ENCODE data around the gene GABBR2.

The GABBR2 gene

DNA sequence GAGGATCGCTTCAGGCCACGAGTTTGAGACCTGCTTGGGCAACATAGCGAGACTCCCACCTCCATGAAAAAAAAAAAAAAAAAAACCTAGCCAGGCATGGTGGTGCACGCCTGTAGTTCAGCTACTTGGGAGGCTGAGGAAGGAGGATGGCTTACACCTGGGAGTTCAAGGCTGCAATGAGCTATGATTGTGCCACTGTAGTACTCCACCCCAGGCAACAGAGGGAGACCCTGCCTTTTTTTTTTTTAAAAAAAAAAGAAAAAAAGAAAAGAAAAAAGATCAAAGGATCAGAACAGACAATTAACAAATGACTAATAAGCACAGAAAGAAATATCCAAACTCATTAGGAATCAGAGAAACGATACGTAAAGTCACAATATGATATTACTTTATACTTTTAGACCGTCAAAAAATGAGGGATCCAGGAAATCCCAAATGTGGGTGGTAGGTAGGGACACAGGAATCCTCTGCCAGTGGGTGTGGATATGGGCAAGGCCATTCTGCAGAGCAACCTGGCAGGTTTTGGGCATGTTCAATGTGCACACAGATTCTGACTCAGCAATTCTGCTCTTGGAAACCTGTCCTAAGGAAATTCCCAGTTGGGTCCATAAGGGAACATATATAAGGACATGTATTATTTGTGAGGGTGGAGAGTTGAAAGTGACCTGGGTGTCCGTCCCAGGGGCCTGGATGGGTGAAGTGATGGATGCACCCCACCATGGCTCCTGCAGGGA, 308.6 kb downstream of the GABBR2 start:
- no peak for DNase-seq (ENCODE audit: low read depth)

GRCh38 chr9:98396656-98397055, 312.1 kb downstream of the GABBR2 start:
- DNase-seq (ENCODE audit: low read depth): no peak

DNA sequence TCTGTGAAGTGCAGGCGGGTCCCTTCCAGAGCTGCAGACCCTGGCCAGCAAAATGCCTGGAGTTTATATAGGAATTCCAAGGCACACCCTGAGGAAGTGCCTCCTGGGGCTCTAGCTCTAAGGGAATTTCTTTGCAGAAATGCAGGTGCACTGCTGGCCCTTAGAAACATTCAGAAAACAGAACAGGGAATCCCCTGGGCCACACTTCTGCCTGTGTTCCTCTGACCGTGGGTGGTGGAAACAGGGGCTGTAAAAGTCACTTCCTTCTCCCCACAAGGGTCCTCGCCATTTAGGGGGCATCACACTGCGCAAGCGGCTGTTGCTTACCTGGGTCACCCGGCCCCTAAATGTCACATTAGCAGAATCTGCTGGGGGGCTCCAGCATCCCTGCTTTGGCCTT, 312.5 kb downstream of the GABBR2 start:
- DNase-seq (ENCODE audit: low read depth): no peak

DNA sequence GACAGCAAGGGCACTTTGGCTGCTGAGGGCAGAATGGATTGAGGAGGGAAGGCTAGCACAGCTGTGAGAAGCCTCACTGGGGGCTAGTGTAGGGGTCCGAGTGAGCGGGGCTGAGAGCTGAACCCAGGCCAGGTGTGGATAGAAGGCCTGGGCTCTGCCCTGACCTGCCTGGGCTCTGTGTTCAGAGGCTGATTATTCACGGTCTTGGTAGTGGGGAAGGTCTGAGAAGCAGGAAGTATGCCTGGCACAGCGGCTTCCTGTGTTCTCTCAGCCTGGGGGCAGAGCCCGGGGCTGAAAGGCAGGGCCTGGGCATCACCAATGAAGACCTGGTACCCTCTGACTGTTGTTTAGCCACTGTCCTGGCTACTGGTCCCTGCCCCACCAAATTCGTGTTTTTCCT, 316.9 kb downstream of the GABBR2 start:
- no peak for DNase-seq (ENCODE audit: low read depth)

GRCh38 chr9:98391406-98391805, 317.3 kb downstream of the GABBR2 start:
- DNase-seq (ENCODE audit: low read depth): no peak

DNA sequence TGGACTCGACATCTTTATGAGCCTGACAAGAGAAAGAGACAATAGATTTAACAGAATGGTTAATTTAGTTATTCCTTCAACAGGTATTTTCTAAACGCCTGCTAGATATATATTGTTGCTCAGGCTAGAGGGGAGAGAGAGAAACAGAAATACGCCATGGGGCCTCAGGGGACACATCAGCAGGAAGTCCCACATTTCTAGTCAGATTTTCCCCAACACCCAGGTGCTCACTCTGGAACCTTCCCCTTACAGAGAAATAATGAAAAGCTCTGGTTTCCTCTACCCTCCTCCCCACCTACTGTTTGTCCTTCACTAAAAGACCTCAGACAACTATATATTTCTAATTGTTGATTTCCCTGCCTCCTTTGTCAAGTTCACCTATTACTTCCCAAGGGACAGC, 323.0 kb downstream of the GABBR2 start:
- no peak for DNase-seq (ENCODE audit: low read depth)

DNA sequence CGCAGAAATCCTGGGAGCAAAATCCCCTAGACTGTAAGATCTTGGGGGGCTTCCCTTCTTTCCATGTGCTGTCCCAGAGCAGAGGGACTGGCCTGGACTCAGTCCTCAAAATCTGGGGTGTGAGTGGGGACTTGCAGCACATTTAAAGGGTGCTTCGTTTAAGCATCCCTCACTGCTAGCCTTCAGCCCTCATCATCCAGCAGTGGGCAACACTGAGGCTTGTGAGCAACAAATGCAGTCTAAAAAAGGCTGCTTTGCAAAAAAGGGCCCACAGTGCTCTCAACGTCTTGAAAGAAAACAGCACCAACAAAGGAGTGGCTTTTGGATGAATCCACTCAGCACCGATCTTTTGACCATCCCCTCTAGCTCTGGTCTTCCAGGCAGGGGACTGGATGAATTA, 325.0 kb downstream of the GABBR2 start:
- no peak for DNase-seq (ENCODE audit: low read depth)

DNA sequence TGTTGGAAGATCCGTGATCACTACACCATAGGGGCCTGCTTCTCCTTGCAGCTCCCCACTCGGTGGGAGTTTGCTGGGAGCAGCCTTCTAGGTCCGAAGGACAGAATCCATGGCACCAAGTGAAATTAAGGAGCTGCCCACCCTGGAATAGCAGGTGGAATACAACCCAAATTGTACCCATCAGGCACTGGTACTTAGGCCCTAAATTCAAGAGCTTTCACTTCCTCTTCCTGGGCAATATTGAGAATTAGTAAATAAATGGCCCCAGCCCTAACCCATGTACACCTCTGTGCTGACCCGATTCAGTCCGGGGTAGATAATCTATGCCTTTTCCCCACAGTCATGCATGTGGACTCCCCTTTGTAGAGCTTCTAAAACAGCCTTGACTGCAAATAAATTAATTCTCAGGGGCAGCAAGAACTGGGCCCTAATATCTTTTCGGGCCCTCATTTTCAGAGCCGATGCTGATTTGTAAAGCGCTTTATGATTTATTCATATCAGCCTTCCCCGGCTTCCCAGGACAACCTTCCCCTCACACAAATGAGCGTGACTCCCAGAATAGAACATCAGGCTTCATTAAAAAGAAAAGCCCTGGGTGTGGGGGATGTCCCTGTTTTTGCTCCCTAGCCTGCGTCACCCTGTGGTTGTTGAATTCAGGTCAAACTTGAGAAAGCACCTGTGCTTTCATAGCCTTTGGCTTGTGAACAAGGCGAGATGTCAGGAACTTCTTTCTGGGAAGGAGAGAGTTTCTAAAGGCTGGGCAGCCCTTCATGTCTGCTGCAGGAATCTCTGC, 327.2 kb downstream of the GABBR2 start:
- DNase-seq (ENCODE audit: low read depth): no peak

GRCh38 chr9:98380065-98380681, 328.6 kb downstream of the GABBR2 start:
- no peak for DNase-seq (ENCODE audit: low read depth)

GRCh38 chr9:98379572-98379971, 329.2 kb downstream of the GABBR2 start:
- DNase-seq (ENCODE audit: low read depth): no peak

DNA sequence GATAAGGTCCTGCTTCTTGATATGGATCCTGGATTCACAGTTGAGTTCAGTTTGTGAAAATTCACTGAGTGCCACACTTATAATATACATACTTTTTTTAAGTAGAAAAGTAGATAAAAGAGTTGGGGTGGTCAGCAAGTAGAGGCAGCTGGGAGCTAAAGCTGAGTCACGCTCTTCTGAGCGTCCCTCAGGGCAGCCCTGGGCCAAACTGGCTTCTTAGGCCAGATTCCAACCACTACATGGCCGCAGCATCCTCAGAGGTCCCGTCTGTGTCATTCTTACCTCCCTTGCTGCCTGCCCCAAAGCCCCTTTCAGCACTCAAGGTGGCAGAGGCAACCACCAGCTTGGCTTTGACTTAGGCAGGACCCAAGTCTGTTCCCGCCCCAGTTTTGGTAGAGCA, 329.9 kb downstream of the GABBR2 start:
- no peak for DNase-seq (ENCODE audit: low read depth)

DNA sequence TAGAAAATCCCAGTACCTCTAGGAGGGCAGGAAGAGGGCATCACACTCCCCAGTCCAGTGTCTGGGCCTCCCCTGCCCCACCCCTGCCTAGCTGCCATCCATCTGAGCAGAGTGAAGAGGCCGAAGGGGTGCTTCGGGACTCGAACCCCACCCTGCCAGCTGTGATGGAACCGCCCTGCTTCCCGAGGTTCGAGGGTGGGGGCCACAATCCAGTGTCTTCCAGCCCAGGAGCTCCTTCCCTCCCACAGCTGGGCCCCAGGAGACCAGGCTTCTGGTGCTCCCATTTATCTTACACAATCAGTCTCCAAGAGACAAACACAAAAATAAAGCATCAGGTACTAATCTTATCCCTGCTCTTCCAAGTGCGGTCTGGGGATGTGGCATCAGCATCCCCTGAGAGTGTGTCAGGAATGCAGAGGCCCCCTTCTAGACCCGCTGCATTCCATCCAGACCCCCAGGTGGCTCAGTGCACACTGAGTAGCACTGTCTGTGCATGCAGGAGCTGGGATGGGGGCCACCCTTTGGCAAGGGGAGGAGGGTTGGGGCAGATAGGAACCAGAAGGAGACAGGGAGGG, 330.4 kb downstream of the GABBR2 start:
- DNase-seq (ENCODE audit: low read depth): no peak

- DNase-seq (ENCODE audit: low read depth): no peak
These were observed 333.5 kb downstream of the GABBR2 start for GRCh38 chr9:98375138-98375726.

GRCh38 chr9:98374385-98375051, 334.2 kb downstream of the GABBR2 start:
- no peak for DNase-seq (ENCODE audit: low read depth)

DNA sequence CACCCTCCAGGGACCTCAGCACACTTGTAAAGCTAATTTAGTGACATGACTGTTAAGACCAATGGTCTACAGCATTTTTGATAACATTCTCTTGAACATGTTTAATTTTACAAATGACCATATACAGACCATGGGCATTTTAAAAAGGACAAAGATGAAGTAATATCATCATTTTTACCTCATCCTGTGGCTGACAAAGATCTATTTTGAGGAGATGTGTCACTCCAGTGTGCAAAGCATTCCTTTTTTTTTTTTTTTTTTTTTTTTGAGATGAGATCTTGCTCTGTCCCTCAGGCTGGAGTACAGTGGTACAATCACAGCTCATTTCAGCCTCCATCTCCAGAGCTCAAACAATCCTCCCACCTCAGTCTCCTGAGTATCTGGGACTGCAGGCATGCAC, 335.1 kb downstream of the GABBR2 start:
- no peak for DNase-seq (ENCODE audit: low read depth)

GRCh38 chr9:98372077-98372836, 336.5 kb downstream of the GABBR2 start:
- no peak for DNase-seq (ENCODE audit: low read depth)

GRCh38 chr9:98370976-98371315, 337.8 kb downstream of the GABBR2 start:
- no peak for DNase-seq (ENCODE audit: low read depth)

GRCh38 chr9:98370300-98370975, 338.3 kb downstream of the GABBR2 start:
- no peak for DNase-seq (ENCODE audit: low read depth)

- no peak for DNase-seq (ENCODE audit: low read depth)
These were observed 338.8 kb downstream of the GABBR2 start for GRCh38 chr9:98369896-98370295.

DNA sequence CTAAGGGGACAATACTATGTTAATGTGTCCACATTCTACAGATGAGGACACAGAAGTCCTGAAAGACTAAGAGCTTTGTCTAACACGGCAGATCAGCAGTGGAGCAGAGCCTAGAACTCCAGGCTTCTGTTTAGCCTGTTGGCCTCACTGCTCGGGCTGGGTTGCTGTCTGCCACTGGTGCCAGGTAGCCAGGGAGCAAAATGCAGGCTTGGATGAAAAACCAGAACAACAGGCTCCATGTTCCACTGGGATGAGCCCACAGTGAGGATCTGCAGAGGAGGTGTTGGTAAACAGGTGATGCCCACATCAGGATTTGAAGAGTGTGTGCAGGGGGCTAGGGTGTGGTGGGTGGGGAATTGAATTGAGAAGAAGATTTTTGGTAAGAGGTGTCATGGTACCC, 339.3 kb downstream of the GABBR2 start:
- DNase-seq (ENCODE audit: low read depth): no peak

GRCh38 chr9:98369066-98369425, 339.7 kb downstream of the GABBR2 start:
- no peak for DNase-seq (ENCODE audit: low read depth)

Measured in stimulated activated CD8-positive, alpha-beta memory T cell treated with anti-CD3 and anti-CD28 coated beads, Interleukin-7, amount 100 ng/mL, for 24 hours (primary cell).